OCI-LY1 (cell line): ENCODE results near the gene SSTR5.

ENCODE experiments used
- H2AFZ ChIP-seq: fragments of 200-600 bp; sonication (generic), shearing (Covaris generic); 2 replicates; pipeline ENCODE4 v1.6.0; 2014; ENCODE audit warnings: antibody characterized with exemption, mild to moderate bottlenecking, low read length
- H3F3A ChIP-seq: fragments of 200-600 bp; sonication (generic), shearing (Covaris generic); 2 replicates; pipeline ENCODE4 v1.6.0; 2014; ENCODE audit warnings: mild to moderate bottlenecking, antibody characterized with exemption, low read length, moderate library complexity; ENCODE audit not compliant: insufficient read depth
- H3K27ac ChIP-seq: fragments of 200-600 bp; sonication (generic); 2 replicates; pipeline ENCODE4 v1.5.1; 2014; ENCODE audit warnings: low read length, mixed run types, mild to moderate bottlenecking, low read depth; ENCODE audit not compliant: poor library complexity, severe bottlenecking
- H3K27me3 ChIP-seq: fragments of 200-600 bp; sonication (generic); 2 replicates; pipeline ENCODE4 v1.6.0; 2014; ENCODE audit warnings: antibody characterized with exemption, mild to moderate bottlenecking, low read length, moderate library complexity; ENCODE audit not compliant: insufficient read depth
- H3K36me3 ChIP-seq: fragments of 200-600 bp; sonication (generic); 2 replicates; pipeline ENCODE4 v1.6.1; 2014; ENCODE audit warnings: mild to moderate bottlenecking, antibody characterized with exemption, low read length, moderate library complexity, mixed read lengths; ENCODE audit not compliant: insufficient read depth
- H3K4me1 ChIP-seq: fragments of 200-600 bp; sonication (generic); 2 replicates; pipeline ENCODE4 v1.5.1; 2014; ENCODE audit warnings: mild to moderate bottlenecking, low read length, moderate library complexity; ENCODE audit not compliant: insufficient read depth, severe bottlenecking
- H3K4me2 ChIP-seq: fragments of 200-600 bp; sonication (generic), shearing (Covaris generic); 2 replicates; pipeline ENCODE4 v1.6.1; 2014; ENCODE audit warnings: low read length
- H3K4me3 ChIP-seq: fragments of 200-600 bp; sonication (generic); 2 replicates; pipeline ENCODE4 v1.5.1; 2014; ENCODE audit warnings: low read length, low read depth, mild to moderate bottlenecking, mixed read lengths; ENCODE audit not compliant: poor library complexity, severe bottlenecking
- H3K79me2 ChIP-seq: fragments of 200-600 bp; shearing (Covaris generic); 2 replicates; pipeline ENCODE4 v1.6.1; 2016; ENCODE audit warnings: mixed run types, low read length, mixed read lengths; ENCODE audit not compliant: insufficient read depth
- H3K9ac ChIP-seq: fragments of 200-600 bp; sonication (generic), shearing (Covaris generic); 2 replicates; pipeline ENCODE4 v1.6.1; 2014; ENCODE audit warnings: mild to moderate bottlenecking, low read length, mixed read lengths
- H3K9me2 ChIP-seq: fragments of 200-600 bp; sonication (generic), shearing (Covaris generic); 2 replicates; pipeline ENCODE4 v1.6.1; 2014; ENCODE audit warnings: low read depth, mild to moderate bottlenecking, low read length, mixed read lengths
- H3K9me3 ChIP-seq: fragments of 200-600 bp; shearing (Covaris generic); 2 replicates; pipeline ENCODE4 v1.6.1; 2014; ENCODE audit warnings: low read length, mixed read lengths
- H4K20me1 ChIP-seq: fragments of 200-600 bp; sonication (generic), shearing (Covaris generic); 2 replicates; pipeline ENCODE4 v1.6.0; 2016; ENCODE audit warnings: mild to moderate bottlenecking, low read length; ENCODE audit not compliant: insufficient read depth
- EZH2 ChIP-seq: fragments of 200-600 bp; sonication (generic), shearing (Covaris generic); IDR thresholded peaks from 2 replicates; pipeline ENCODE4 v1.8.0; 2017; ENCODE audit warnings: borderline replicate concordance, mixed run types, mild to moderate bottlenecking, antibody characterized with exemption, low read length, moderate library complexity, mixed read lengths
- TF ChIP-seq, protein P1 (sequence below): fragments of 200-600 bp; sonication (generic), shearing (Covaris generic); IDR thresholded peaks from 2 replicates; pipeline ENCODE4 v1.5.1; 2017; ENCODE audit warnings: mild to moderate bottlenecking, antibody characterized with exemption, low read length, moderate library complexity, mixed read lengths

The SSTR5 gene

GRCh38 chr16:1108299-1109252, 36.0 kb downstream of the SSTR5 start:
- Histone ChIP-seq H3K4me2 (no peak overlapping the region), H3K9ac (no peak overlapping the region), H3K9me3 (no peaks in the 10 kb centered on the region), H3K27ac (no peak overlapping the region), H3K4me1 (no peaks in the 10 kb centered on the region), H4K20me1 (no peaks in the 10 kb centered on the region), H3F3A (no peaks in the 10 kb centered on the region), H2AFZ (no peak overlapping the region), H3K36me3 (no peaks in the 10 kb centered on the region), H3K4me3 (no peak overlapping the region), H3K9me2 (no peaks in the 10 kb centered on the region), H3K79me2 (no peaks in the 10 kb centered on the region), H3K27me3 (0 out of 2 replicates have a peak, but pooled peaks cover 5% of the 10 kb centered on the region)
- TF ChIP-seq, protein P1, sequence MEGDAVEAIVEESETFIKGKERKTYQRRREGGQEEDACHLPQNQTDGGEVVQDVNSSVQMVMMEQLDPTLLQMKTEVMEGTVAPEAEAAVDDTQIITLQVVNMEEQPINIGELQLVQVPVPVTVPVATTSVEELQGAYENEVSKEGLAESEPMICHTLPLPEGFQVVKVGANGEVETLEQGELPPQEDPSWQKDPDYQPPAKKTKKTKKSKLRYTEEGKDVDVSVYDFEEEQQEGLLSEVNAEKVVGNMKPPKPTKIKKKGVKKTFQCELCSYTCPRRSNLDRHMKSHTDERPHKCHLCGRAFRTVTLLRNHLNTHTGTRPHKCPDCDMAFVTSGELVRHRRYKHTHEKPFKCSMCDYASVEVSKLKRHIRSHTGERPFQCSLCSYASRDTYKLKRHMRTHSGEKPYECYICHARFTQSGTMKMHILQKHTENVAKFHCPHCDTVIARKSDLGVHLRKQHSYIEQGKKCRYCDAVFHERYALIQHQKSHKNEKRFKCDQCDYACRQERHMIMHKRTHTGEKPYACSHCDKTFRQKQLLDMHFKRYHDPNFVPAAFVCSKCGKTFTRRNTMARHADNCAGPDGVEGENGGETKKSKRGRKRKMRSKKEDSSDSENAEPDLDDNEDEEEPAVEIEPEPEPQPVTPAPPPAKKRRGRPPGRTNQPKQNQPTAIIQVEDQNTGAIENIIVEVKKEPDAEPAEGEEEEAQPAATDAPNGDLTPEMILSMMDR: no peak

DNA sequence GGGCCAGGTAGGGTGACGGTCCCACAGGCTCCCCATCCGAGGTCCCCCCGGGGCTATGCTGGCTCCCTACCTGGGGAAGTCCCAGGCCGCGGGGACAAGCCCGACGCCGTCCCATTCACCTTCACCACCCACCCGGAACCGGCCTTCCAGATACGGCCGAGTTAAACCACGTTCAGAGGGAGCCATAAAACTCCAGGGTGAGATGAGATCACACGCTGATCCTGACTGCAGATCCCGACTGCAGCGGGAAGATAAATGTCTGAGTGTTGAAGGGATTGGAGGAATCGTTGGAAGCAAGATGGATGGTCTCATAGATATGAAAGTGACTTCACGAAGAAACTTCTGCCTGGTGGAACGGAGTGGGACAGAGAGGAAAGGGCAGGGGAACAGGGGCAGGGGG, 37.1 kb downstream of the SSTR5 start:
- Histone ChIP-seq H2AFZ (no peak overlapping the region), H3K4me3 (no peak overlapping the region), H3K4me1 (no peaks in the 10 kb centered on the region), H3K9ac (no peak overlapping the region), H3F3A (no peaks in the 10 kb centered on the region), H4K20me1 (no peaks in the 10 kb centered on the region), H3K9me2 (no peaks in the 10 kb centered on the region), H3K36me3 (no peaks in the 10 kb centered on the region), H3K27me3 (0 out of 2 replicates have a peak, but pooled peaks cover 5% of the 10 kb centered on the region), H3K79me2 (no peaks in the 10 kb centered on the region), H3K27ac (no peak overlapping the region), H3K9me3 (no peaks in the 10 kb centered on the region), H3K4me2 (no peak overlapping the region)
- TF ChIP-seq, protein P1: no peak

DNA sequence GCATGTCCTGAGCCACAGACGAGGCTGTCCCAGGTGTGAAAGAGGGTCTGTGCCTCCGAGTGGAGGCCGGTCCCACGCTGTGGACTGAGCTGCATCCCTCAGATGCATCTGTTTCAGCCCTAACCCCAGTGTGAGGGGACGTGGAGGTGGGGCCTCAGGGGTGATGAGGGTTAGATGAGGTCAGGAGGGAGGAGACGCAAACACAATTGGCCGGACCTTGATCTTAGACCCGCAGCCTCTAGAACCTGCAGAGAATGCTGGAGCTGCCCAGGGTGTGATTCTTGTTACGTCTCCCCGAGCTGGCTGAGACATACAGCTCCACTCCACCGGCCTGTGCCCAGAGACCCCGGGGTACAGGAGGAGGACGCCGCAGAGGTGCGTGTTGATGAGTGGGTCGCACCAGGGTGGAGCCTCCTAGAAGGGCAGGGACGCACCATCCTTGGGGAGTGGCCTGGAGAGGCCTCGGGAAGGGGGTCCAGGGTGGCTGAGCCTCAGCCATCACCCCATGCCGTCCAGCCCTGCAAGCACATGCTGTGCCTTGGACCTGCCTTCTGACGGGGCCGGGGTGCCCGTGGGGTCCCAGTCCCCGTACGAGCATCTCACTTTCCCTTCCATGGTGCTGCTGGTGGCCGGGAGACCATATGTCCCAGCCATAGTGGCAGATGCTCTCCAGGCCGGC, 40.1 kb downstream of the SSTR5 start:
- H3K27me3 ChIP-seq: 0 out of 2 replicates have a peak, but pooled peaks cover 5% of the 10 kb centered on the region
- no peak overlapping the region for H3K9ac ChIP-seq
- no peak overlapping the region for H3K4me3 ChIP-seq

More for the DNA sequence above, 40.1 kb downstream of the SSTR5 start:
- Histone ChIP-seq H2AFZ (no peak overlapping the region), H3K79me2 (no peaks in the 10 kb centered on the region), H3K36me3 (no peaks in the 10 kb centered on the region), H3K4me1 (no peaks in the 10 kb centered on the region), H4K20me1 (no peaks in the 10 kb centered on the region), H3K27ac (no peak overlapping the region), H3K9me3 (no peaks in the 10 kb centered on the region), H3F3A (no peaks in the 10 kb centered on the region), H3K4me2 (no peak overlapping the region), H3K9me2 (no peaks in the 10 kb centered on the region)
- no peak for TF ChIP-seq EZH2
- TF ChIP-seq, protein P1: no peak
